LoVo (cell line): Measurements from ENCODE around the gene EFNB3.

ENCODE experiments used
- DNase-seq: peaks from one replicate; pipeline ENCODE4 v3.0.0-alpha.2; 2016; ENCODE audit warnings: low spot score

The EFNB3 gene

GRCh38 chr17:7704601-7705268, at the start of gene EFNB3:
EFNB3 (plus strand) TSS chr17:7705202; CDS start chr17:7705599, 397 bp downstream.
- no peak for DNase-seq

GRCh38 chr17:7655541-7655840, 49.5 kb upstream of the EFNB3 start:
- DNase-seq, result no peak

GRCh38 chr17:7656958-7657609, 47.9 kb upstream of the EFNB3 start:
- no peak for DNase-seq

GRCh38 chr17:7667656-7668406, 37.2 kb upstream of the EFNB3 start:
- DNase-seq, result no peak

- DNase-seq, result no peak
These were observed 36.5 kb upstream of the EFNB3 start for GRCh38 chr17:7668482-7668881.

- DNase-seq, result no peak
These were observed 31.8 kb upstream of the EFNB3 start for GRCh38 chr17:7673239-7673638.

GRCh38 chr17:7674934-7675333, 30.1 kb upstream of the EFNB3 start:
- DNase-seq, result no peak

GRCh38 chr17:7676533-7676932, 28.5 kb upstream of the EFNB3 start:
- no peak for DNase-seq

- DNase-seq, result no peak
These were observed 27.5 kb upstream of the EFNB3 start for GRCh38 chr17:7677388-7678067.

- no peak for DNase-seq
These were observed 20.0 kb upstream of the EFNB3 start for GRCh38 chr17:7684851-7685532.

- peak; percentile 95 for DNase-seq
These were observed 19.3 kb upstream of the EFNB3 start for GRCh38 chr17:7685533-7686221.

- peak; percentile 81 for DNase-seq
These were observed 18.6 kb upstream of the EFNB3 start for GRCh38 chr17:7686222-7687071.

GRCh38 chr17:7687072-7687907, 17.7 kb upstream of the EFNB3 start, which contains the start of gene TP53:
TP53 (minus strand) TSS chr17:7687490; CDS start chr17:7676594, 10,896 bp downstream.
- DNase-seq, result peak; percentile 94

GRCh38 chr17:7687908-7688807, 16.8 kb upstream of the EFNB3 start, which contains the start of gene WRAP53:
WRAP53 (plus strand) TSS chr17:7688477; CDS start chr17:7688649, 172 bp downstream.
- DNase-seq, result peak; percentile 96

- DNase-seq, result no peak
These were observed 16.1 kb upstream of the EFNB3 start for GRCh38 chr17:7688808-7689316.

- DNase-seq, result no peak
These were observed 9.4 kb upstream of the EFNB3 start for GRCh38 chr17:7695586-7695985.

GRCh38 chr17:7697828-7698588, 7.0 kb upstream of the EFNB3 start:
- no peak for DNase-seq
